NK-92 (cell line): ENCODE measurements around the gene TBC1D13.
"Not testable (repeated sequence)": the region's sequence is repeated elsewhere in the genome, so short reads cannot be mapped to it uniquely, and the experiment has no call there.

Experiments used
- DNase-seq: peaks from one replicate; lab custom pipeline; 2025; ENCODE audit not compliant: unreplicated experiment; lab: John Stamatoyannopoulos, UW

The TBC1D13 gene

DNA sequence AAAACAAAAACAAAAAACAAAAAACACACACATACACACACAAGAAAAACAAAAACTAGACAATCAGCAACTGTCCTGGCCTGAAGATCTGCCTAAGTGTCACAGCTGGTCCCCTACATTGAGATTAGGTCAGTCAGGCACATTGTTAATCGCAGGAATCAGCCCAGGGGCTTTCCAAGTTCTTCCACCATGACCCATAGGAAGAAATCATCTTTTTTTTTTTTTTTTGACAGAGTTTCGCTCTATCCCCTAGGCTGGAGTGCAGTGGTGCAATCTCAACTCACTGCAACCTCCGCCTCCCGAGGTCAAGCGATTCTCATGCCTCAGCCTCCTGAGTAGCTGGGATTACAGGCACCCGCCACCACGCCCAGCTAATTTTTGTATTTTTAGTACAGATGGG is 56.1 kb downstream of the TBC1D13 start:
- not testable (repeated sequence) for DNase-seq

DNA sequence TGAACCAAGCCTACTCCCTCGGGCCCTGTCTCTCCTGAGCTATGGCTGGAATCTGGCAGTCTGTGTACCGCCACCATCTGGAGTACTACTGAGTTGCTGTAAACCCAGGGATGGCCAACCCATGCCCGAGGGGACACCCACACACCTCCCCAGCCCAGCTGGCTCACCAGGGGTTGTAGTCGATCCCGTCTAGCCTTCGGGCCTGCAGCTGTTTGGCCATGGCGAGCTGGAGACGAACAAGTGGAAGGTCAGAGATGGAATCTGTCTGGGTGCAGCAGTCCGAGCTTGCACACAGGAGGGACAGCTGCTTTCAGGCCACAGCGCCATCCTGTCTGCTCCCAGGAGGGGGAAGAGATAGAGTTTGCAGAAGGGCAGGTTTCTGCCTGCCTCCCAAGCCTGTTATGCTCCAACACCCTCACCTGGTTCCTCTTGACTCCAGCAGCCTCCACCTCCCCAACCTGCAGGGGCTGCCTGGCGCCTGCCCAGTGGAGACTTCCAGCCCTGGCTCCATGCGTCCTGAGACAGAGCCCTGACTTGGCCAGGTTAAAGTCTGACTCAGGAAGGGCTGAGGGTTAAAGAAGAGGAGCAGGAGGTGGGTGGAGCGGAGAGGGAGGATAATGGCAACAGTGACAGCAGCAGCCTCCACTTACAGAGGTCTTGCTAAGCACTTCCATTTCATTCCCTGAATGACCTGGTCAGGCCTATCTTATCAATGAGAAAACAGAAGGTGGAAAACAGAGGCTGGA is 58.3 kb downstream of the TBC1D13 start:
- DNase-seq, result no peak

GRCh38 chr9:128846680-128847030 is 59.6 kb downstream of the TBC1D13 start:
- no peak for DNase-seq

DNA sequence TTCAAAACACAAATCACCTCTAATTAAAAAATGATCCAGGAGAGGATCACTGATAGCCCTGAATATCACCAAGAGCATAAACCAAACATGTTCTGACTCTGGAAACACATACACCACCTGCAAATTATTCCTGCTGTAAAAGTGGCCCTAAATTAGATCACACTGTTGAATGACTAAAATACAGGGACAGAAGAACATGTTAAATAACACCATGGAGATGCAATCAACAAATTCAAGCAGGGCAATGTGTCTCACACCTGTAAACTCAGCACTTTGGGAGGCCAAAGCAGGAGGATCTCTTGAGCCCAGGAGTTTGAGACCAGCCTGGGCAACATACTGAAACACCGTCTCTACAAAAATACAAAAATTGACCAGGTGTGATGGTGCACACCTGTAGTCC is 60.8 kb downstream of the TBC1D13 start:
- no peak for DNase-seq

- not testable (repeated sequence) for DNase-seq
Measured at GRCh38 chr9:128851024-128851423, 64.0 kb downstream of the TBC1D13 start.

DNA sequence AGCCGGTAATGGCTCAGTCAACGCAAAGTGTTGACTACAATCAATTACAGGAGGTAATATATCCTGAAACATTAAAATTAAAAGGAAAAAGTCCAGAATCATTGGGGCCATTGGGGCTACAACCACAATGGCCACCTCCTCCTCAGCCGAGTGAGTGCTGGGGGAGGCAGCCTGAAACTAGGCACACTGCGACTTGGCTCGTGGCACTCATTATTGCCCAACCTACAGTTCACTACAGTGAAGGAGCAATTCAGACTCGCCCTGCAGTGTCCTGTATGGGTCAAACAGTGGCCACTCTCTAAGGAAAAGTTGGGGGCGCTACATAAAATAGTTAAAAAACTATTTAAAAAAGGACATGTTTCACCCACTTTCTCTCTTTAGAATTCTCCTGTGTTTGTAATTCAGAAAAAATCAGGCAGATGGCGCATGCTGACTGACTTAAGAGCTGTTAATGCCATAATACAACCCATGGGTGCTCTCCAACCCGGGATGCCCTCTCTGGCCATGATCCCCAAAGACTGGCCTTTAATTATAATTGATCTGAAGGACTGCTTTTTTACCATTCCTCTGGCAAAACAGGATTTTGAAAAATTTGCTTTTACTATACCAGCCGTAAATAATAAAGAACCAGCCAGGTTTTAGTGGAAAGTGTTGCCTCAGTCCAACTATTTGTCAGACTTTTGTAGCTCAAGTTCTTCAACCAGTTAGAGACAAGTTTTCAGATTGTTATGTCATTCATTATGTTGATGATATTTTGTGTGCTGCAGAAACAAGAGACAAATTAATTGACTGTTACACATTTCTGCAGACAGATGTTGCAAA is 64.9 kb downstream of the TBC1D13 start:
- not testable (repeated sequence) for DNase-seq

GRCh38 chr9:128852646-128853045 is 65.6 kb downstream of the TBC1D13 start:
- not testable (repeated sequence) for DNase-seq

DNA sequence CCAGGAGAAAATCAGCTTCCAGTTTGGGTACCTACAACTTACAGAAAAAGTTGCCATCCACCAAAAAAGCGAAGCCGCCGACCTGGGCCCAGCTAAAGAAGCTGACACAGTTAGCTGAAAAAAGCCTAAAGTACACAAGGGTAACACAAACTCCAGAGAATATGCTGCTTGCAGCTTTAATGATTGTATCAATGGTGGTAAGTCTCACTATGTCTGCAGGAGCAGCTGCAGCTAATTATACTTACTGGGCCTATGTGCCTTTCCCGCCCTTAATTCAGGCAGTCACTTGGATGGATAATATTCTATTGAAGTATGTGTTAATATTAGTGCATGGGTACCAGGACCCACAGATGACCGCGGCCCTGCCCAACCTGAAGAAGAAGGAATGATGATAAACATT is 67.4 kb downstream of the TBC1D13 start:
- DNase-seq, result not testable (repeated sequence)

DNA sequence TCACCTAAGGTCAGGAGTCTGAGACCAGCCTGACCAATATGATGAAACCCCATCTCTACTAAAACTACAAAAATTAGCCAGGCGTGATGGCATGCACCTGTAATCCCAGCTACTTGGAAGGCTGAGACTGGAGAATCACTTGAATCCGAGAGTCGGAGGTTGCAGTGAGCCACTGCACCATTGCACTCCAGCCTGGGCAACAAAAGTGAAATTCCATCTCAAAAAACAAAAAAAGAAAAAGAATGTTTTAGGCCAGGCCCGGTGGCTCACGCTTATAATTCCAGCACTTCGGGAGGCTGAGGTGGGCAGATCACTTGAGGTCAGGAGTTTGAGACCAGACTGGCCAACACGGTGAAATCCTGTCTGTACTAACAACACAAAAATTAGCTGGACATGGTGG is 71.4 kb downstream of the TBC1D13 start:
- DNase-seq, result not testable (repeated sequence)
